Vagina (tissue), 2 donors: ENCODE measurements around the gene NFASC.

Source experiments
- CTCF ChIP-seq, 3 experiments: fragments of 450-650 bp in 2 of 3; fragments of 200-600 bp in 1 of 3; sonication (generic) in 1 of 3; IDR thresholded peaks; one replicate each; pipeline ENCODE4 v1.5.1; 2017 to 2019; ENCODE audit warnings: antibody characterized with exemption in 3 of 3, mild to moderate bottlenecking in 2 of 3, moderate library complexity in 2 of 3
- POLR2AphosphoS5 ChIP-seq, 2 donors: sonication (generic); formaldehyde crosslinking; IDR thresholded peaks; one replicate each; pipeline ENCODE4 v1.9.0; 2017; ENCODE audit warnings: antibody characterized with exemption in 2 of 2, mild to moderate bottlenecking in 2 of 2, low read depth in 1 of 2; ENCODE audit not compliant: insufficient read depth in 1 of 2

GRCh38 chr1:204975021-204975420 lies 104.4 kb downstream of the NFASC start:
- no peak for TF ChIP-seq POLR2AphosphoS5 (IDR thresholded peaks at IDR 0.05; ENCODE audit: insufficient read depth in 1 of 2, low read depth in 1 of 2)
- no peak for TF ChIP-seq CTCF (IDR thresholded peaks at IDR 0.05)
